Measurements from ENCODE around the gene COL4A1. TPM values are rescaled to one million over a fixed set of nuclear protein-coding genes. Genes with fewer than 3 reads are reported as not detected.

Gene COL4A1
- polyA plus RNA-seq, 1 donor (not counting 4 experiments of a cell fraction or from before 2014, with no cell fraction given), result 22.3 TPM

DNA sequence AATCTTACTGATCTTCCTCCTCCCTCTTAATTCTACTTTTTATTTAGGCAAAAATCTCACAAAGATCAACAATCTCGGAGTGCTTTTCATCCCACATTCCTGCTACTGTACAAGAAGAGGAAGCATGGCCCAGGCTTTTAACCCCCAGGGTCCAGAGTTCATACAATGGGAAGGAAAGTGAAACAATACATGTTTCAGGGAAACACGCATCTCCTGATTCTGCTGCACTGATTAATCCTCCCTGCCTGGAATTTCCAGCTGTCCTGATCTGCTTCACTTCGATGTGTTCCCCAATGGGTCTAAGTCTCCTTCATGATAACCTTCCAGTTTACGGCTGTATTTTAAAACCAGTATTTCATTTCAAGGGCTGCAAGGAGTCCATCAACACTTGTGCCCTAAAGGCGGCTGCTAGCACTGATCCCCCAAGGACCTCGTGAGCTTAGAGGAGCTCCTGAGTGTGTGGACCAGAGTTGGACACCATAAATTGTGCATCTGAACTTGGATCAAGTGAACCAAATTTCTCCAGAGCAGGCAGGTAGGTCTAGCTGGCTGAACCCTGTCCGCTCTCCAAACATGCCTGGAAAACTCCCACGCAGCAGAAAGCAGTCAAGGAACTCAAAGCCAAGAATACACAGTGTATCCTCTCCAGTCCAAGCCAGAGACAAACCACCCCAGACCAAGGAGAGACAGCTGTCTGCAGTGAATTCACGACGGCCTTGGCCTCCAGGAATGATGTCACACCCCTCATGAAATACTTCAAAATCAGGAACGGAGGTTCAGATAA lies 44.3 kb downstream of the COL4A1 start:
- Histone ChIP-seq H3K27ac (ENCODE audit: control insufficient read depth, insufficient read depth, low read length) (no peak overlapping the region), H3K9me3 (ENCODE audit: control insufficient read depth, low read depth, low read length) (no peaks in the 10 kb centered on the region), H3K4me3 (ENCODE audit: control insufficient read depth in 2 of 3, extremely low read depth in 1 of 3, insufficient read depth in 2 of 3, low read depth in 1 of 3, low read length in 3 of 3) (no peak overlapping the region), H4K20me1 (ENCODE audit: control insufficient read depth, extremely low read depth, insufficient read depth, low read length) (no peaks in the 10 kb centered on the region), H3K36me3 (ENCODE audit: control insufficient read depth in 2 of 2, extremely low read depth in 1 of 2, insufficient read depth in 2 of 2, low read length in 2 of 2) (no peaks in the 10 kb centered on the region), H3K4me2 (ENCODE audit: control insufficient read depth, extremely low read depth, insufficient read depth, low read depth, low read length) (no peak overlapping the region), H3K79me2 (ENCODE audit: control insufficient read depth, insufficient read depth, low read length) (peaks cover 23% of the 10 kb centered on the region), H3K27me3 (ENCODE audit: control insufficient read depth, extremely low read depth, insufficient read depth, low read length) (no peaks in the 10 kb centered on the region), H2AFZ (ENCODE audit: control insufficient read depth, low read length) (no peak overlapping the region), H3K4me1 (ENCODE audit: control insufficient read depth, extremely low read depth, insufficient read depth, low read length) (peaks cover 54% of the 10 kb centered on the region), H3K9me1 (ENCODE audit: control insufficient read depth, extremely low read depth, insufficient read depth, low read length) (no peaks in the 10 kb centered on the region), H3K9ac (ENCODE audit: control insufficient read depth, extremely low read depth, insufficient read depth, low read length) (no peak overlapping the region)
- DNase-seq (ENCODE audit: low read depth, low spot score) (no peak), FAIRE-seq (no peak)
- dilution Hi-C loops (cut with MboI; ENCODE audit: extremely low pct_ligation_motif_present, low sequenced_read_pairs), result no loop called here
- TF ChIP-seq EZH2 (IDR thresholded peaks at IDR 0.05; ENCODE audit: low read length), result no peak
- TF ChIP-seq, protein P1, sequence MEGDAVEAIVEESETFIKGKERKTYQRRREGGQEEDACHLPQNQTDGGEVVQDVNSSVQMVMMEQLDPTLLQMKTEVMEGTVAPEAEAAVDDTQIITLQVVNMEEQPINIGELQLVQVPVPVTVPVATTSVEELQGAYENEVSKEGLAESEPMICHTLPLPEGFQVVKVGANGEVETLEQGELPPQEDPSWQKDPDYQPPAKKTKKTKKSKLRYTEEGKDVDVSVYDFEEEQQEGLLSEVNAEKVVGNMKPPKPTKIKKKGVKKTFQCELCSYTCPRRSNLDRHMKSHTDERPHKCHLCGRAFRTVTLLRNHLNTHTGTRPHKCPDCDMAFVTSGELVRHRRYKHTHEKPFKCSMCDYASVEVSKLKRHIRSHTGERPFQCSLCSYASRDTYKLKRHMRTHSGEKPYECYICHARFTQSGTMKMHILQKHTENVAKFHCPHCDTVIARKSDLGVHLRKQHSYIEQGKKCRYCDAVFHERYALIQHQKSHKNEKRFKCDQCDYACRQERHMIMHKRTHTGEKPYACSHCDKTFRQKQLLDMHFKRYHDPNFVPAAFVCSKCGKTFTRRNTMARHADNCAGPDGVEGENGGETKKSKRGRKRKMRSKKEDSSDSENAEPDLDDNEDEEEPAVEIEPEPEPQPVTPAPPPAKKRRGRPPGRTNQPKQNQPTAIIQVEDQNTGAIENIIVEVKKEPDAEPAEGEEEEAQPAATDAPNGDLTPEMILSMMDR (optimal IDR thresholded peaks at IDR 0.05 in 1 of 3, IDR thresholded peaks at IDR 0.05 in 1 of 3, conservative IDR thresholded peaks at IDR 0.05 in 1 of 3; ENCODE audit: extremely low read depth in 1 of 3, insufficient read depth in 2 of 3, low read length in 3 of 3), result no peak

DNA sequence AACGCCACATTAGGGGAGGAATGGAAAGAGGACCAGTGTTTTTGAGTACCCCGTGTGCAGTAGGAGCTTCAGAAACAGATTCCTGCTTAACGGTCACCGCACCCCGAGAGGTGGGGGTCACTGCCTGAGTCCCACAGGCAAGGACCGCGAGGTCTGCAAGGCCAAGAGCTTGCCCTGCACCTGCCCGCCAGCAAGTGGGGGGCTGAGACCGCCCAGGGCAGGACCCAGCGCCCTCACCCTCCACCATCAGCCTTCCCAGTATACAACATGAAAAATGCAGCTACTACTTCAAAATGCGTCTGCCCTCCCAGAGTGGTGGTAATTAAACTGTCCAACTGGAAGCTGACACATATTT lies 44.9 kb downstream of the COL4A1 start:
- Histone ChIP-seq H3K9me3 (ENCODE audit: control insufficient read depth, low read depth, low read length) (no peaks in the 10 kb centered on the region), H3K4me3 (ENCODE audit: control insufficient read depth in 2 of 3, extremely low read depth in 1 of 3, insufficient read depth in 2 of 3, low read depth in 1 of 3, low read length in 3 of 3) (no peak overlapping the region), H3K4me2 (ENCODE audit: control insufficient read depth, extremely low read depth, insufficient read depth, low read depth, low read length) (no peak overlapping the region), H3K36me3 (ENCODE audit: control insufficient read depth in 2 of 2, extremely low read depth in 1 of 2, insufficient read depth in 2 of 2, low read length in 2 of 2) (no peaks in the 10 kb centered on the region), H3K79me2 (ENCODE audit: control insufficient read depth, insufficient read depth, low read length) (peaks cover 27% of the 10 kb centered on the region), H3K27me3 (ENCODE audit: control insufficient read depth, extremely low read depth, insufficient read depth, low read length) (no peaks in the 10 kb centered on the region), H3K27ac (ENCODE audit: control insufficient read depth, insufficient read depth, low read length) (no peak overlapping the region), H3K9ac (ENCODE audit: control insufficient read depth, extremely low read depth, insufficient read depth, low read length) (no peak overlapping the region), H3K9me1 (ENCODE audit: control insufficient read depth, extremely low read depth, insufficient read depth, low read length) (no peaks in the 10 kb centered on the region), H2AFZ (ENCODE audit: control insufficient read depth, low read length) (no peak overlapping the region), H3K4me1 (ENCODE audit: control insufficient read depth, extremely low read depth, insufficient read depth, low read length) (peaks cover 58% of the 10 kb centered on the region), H4K20me1 (ENCODE audit: control insufficient read depth, extremely low read depth, insufficient read depth, low read length) (no peaks in the 10 kb centered on the region)
- TF ChIP-seq, protein P1 (optimal IDR thresholded peaks at IDR 0.05 in 1 of 3, IDR thresholded peaks at IDR 0.05 in 1 of 3, conservative IDR thresholded peaks at IDR 0.05 in 1 of 3; ENCODE audit: extremely low read depth in 1 of 3, insufficient read depth in 2 of 3, low read length in 3 of 3), result no peak
- TF ChIP-seq EZH2 (IDR thresholded peaks at IDR 0.05; ENCODE audit: low read length), result no peak
- dilution Hi-C loops (cut with MboI; ENCODE audit: extremely low pct_ligation_motif_present, low sequenced_read_pairs), result no loop called here
- FAIRE-seq (no peak), DNase-seq (ENCODE audit: low read depth, low spot score) (no peak)

Data from keratinocyte (primary cell).